Measurements from ENCODE around the gene ADD3.

Gene ADD3

DNA sequence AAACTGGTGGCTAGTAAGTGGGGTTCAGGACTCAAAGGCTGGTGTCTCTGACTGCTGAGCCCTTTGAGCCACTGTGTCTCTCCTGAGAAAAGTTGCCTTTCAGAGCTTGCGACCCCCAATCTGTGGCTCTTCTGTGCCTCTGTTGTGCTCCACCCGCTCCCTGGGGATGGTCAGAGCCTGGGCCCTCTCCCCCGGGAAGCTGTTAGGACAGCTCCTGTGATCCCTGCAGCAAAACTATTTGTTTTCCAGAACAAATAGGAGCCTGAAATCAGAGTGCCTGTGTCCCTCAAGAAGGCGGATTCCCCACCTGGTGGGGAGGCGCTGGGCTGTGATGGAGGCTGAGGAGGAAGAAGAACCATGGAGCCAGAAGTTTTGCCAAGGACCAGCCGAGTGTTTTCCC is 143.2 kb downstream of the ADD3 start:
- DNase-seq (ENCODE audit: low read depth, low spot score), result no peak

DNA sequence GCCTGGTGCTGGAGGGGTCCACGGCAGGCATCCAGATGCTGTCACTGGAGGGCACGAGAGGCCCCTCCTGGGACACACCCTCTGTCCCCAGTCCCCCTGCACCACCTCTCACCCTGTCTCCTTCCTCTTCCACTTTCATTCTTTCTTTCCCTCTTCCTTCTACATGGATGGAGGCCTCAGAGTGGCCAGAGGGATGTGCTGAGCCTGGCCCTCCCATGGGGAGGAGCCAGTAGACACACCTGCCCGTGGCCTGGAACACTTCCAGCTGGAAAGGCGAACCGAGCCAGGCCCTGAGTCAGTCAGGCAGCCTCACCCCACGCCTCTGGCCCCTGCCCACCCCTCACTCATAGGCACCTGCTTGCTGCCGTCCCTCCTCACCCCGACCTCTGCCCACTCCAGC is 143.7 kb downstream of the ADD3 start:
- DNase-seq (ENCODE audit: low read depth, low spot score), result no peak

GRCh38 chr10:110151971-110152370 is 144.2 kb downstream of the ADD3 start:
- DNase-seq (ENCODE audit: low read depth, low spot score), result no peak

DNA sequence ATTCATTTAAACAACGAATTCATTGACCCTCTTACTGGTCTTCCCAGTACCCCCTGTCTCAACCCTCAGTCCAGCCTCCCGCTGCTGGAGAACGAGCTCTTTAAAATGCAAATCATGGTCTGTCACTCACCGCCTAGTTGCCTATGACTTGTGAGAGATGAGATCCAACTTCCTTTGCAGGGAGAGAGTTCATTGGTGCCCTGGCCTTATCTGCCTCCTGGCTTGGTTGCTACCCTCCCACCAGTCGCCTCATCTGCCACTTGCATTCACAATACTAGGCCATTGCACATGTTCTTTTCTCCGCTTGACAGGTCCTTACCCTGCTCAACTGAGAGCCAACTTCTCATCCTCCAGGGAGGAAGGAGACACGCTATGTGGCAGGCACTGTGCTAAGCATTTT is 145.6 kb downstream of the ADD3 start:
- DNase-seq (ENCODE audit: low read depth, low spot score), result no peak

- no peak for DNase-seq (ENCODE audit: low read depth, low spot score)
These were observed 148.3 kb downstream of the ADD3 start for GRCh38 chr10:110156046-110156445.

- DNase-seq (ENCODE audit: low read depth, low spot score), result no peak
These were observed 150.5 kb downstream of the ADD3 start for GRCh38 chr10:110158051-110159005.

- DNase-seq (ENCODE audit: low read depth, low spot score), result no peak
These were observed 152.3 kb downstream of the ADD3 start for GRCh38 chr10:110160081-110160480.

DNA sequence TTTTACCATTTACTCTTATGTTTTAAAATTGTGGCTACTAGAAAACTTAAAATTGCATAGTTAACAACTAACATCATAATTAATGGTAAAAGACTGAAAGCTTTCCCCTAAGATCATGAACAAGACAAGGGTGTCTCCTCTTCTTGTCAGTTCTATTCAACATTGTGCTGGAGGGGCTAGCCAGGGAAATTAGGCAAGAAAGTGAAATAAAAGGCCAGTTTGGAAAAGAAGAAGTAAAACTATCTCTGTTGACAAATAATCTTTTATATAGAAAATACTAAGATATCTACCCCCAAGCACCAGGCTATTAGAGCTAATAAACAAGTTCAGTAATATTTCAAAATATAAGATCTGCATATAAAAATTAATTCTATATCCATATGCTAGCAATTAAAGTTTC is 152.7 kb downstream of the ADD3 start:
- no peak for DNase-seq (ENCODE audit: low read depth, low spot score)

DNA sequence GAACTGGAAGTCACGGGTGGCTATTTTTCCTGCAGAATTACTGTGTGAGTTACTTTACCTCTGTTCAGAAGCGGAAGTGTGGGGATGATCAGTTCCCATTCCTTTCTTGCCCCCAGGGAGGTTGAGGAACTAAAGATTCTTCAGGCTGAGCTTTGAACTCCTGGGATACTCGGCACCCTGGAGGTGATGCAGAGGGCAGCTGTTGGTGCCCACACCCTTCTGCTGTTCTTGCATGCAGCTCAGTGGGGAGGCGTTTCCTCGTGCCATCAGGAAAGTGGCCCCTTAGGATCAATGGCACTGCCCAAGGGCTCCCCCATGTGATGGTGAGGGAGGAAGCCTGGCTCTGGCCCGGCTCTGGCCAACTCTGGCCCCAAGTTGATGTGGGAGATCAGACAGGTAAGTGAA is 155.0 kb downstream of the ADD3 start:
- no peak for DNase-seq (ENCODE audit: low read depth, low spot score)

GRCh38 chr10:110163192-110163773 is 155.5 kb downstream of the ADD3 start:
- DNase-seq (ENCODE audit: low read depth, low spot score), result no peak

DNA sequence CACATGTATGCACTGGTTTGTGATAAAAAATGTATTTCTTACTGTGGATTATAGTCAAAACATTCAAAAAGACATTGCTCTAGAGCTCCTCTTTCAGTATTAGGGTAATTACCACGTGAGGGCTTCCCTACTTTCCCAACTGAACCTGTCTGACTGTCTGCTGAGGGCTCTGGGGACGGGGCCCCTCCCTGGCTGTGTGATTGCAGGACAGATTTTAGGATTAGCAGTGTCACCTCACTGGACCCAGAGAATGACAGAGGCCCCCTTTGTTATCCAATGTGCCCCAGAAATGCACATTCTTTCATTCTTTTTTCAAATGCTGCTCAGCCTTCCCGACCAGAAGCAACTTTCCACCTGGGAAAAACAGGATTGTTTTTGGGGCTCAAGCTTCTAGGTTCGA is 156.1 kb downstream of the ADD3 start:
- DNase-seq (ENCODE audit: low read depth, low spot score), result no peak

- DNase-seq (ENCODE audit: low read depth, low spot score), result no peak
These were observed 157.5 kb downstream of the ADD3 start for GRCh38 chr10:110165239-110165638.

- no peak for DNase-seq (ENCODE audit: low read depth, low spot score)
These were observed 159.4 kb downstream of the ADD3 start for GRCh38 chr10:110167149-110167548.

- no peak for DNase-seq (ENCODE audit: low read depth, low spot score)
These were observed 161.1 kb downstream of the ADD3 start for GRCh38 chr10:110168601-110169481.

- no peak for DNase-seq (ENCODE audit: low read depth, low spot score)
These were observed 161.8 kb downstream of the ADD3 start for GRCh38 chr10:110169586-110169985.

- no peak for DNase-seq (ENCODE audit: low read depth, low spot score)
These were observed 162.6 kb downstream of the ADD3 start for GRCh38 chr10:110170142-110170971.

- DNase-seq (ENCODE audit: low read depth, low spot score), result no peak
These were observed 163.2 kb downstream of the ADD3 start for GRCh38 chr10:110171032-110171431.

GRCh38 chr10:110172155-110172554 is 164.4 kb downstream of the ADD3 start:
- no peak for DNase-seq (ENCODE audit: low read depth, low spot score)

DNA sequence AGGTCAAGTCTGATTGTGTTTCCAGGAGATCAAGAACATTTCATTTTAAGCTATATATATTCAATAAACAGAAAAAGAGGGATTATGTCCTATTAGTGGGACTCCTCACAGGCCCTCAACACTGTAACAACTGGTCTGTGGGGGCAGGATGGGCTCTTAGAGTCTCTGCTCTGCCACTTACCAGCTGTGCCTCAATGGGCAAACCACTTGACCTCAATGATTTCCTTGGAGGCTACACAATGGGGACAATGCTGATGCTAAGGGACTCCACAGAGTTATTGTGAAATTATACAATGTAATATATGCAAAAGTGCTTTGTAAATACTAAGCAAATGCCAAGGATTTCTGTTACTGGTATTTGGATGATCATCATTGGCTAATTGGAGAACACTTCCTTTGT is 166.4 kb downstream of the ADD3 start:
- DNase-seq (ENCODE audit: low read depth, low spot score), result no peak

DNA sequence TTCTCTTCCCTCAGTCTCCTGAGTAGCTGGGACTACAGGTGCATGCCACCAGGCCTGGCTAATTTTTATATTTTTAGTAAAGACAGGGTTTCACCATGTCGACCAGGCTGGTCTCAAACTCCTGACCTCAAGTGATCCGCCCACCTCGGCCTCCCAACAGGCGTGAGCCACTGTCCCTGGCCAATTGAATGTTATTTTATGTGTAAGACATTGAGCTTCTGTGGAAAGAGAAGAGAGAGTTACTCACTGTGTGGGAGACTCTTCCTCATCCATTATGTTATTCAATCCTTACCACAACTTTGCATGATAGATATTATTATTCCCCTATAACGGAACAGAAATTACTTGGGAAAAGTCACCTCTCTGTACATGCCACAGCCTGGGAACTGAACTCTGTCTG is 167.0 kb downstream of the ADD3 start:
- DNase-seq (ENCODE audit: low read depth, low spot score), result no peak

GRCh38 chr10:110175406-110175805 is 167.6 kb downstream of the ADD3 start:
- DNase-seq (ENCODE audit: low read depth, low spot score), result no peak
